Thoracic aorta endothelial cell (primary cell): Measurements from ENCODE around the gene SIK3. TPM values are rescaled to one million over a fixed set of nuclear protein-coding genes. Genes with fewer than 3 reads are reported as not detected.

ENCODE experiments used
- small RNA-seq: library from RNA; depleted of rRNA; stranded (forward); fragments of <200 nt; gene quantifications from one replicate; pipeline ENCODE3, GENCODE V24; 2012
- total RNA-seq: library from RNA; depleted of rRNA; stranded (reverse); fragments of >200 nt; gene quantifications from 2 replicates; pipeline ENCODE4 v1.2.3, GENCODE V29; 2012

Gene SIK3
- total RNA-seq = 21.0 and 23.1 TPM in 2 replicates

DNA sequence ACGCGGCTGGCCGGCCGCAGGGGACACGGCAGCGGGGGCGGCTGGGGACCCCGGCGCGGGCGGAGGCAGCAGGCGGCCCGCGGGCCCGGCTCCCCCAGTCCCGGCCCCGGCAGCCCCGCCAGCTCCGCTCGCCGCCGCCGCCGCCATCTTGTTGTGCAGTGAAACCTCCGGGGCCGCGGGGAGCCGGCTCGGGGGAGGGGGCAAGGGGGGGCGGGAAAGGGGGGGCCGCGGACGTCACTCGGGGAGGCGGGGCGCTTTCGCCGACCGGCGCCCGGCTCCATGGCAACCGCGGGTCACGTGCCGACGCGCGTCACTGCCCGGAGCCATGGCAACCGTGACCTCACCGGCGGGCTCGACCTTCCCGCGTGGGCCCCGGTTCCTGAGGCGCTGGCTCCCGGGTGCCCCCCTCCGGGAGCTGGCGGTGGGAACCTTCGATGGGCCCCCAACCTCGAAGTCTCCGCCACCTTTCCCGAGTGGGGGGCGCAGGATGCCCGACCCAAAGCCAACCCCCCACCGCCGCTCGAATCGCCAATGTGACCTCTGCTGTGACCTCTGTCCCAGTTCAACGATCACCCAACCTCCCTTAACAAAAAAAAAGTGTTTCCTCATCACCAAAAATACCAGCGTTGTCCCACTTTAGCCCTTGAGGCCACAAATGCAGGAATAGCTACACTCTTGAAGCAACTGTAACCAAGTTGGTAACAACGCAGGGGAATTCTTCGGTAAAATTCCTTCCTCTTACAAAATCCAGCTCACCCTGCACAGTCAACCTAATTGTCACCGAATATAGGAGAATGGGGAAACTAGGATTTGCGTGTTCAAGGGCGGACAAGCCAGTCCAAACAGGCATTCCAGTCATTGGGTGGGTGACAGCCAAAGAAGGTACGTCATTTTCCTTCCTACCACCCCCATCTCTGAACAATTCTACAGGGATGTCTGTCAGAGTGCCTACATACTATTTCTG, at the start of gene SIK3:
TSS of gene SIK3 (minus strand) at position 160 of the 964 bp plus-strand sequence. CDS start at position 147, 13 bp downstream.

DNA sequence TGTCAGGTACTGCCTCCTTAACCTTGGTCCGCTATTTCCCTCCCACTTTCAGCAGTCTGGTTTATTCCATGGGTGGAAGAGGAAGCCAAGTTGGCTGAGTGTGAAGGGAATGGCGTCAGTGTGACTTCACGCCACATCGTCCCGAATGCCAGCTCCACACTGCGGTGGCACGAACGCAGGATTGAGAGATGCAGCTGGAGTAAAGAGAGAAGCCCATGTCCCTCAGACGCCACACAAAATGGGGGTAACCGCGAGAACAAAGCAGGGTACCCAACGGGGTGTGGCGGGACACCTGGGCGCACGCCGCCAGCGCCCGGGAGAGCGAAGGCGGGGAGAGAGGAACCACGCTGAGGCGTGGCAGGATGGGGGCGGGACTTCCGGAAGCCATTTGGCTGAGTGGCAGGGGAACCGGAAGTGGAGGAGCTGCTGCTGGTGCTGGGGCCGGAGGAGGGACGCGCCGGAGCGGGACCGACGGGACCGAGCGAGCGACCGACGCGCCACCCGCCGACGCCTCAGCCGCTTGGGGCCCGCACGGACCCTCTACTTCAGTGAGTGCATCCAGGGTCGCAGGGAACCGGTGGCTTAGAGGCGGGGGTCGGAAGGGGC, 45.7 kb upstream of the SIK3 start, which contains the start of gene PAFAH1B2:
TSS of gene PAFAH1B2 (plus strand) at position 417 of the 606 bp plus-strand sequence. CDS start 8,161 bp downstream, outside the sequence.

GRCh38 chr11:116837231-116838091, 260.8 kb downstream of the SIK3 start, which contains the start of gene APOA1:
APOA1 (minus strand) TSS chr11:116837622; CDS start chr11:116837387, 235 bp downstream.

DNA sequence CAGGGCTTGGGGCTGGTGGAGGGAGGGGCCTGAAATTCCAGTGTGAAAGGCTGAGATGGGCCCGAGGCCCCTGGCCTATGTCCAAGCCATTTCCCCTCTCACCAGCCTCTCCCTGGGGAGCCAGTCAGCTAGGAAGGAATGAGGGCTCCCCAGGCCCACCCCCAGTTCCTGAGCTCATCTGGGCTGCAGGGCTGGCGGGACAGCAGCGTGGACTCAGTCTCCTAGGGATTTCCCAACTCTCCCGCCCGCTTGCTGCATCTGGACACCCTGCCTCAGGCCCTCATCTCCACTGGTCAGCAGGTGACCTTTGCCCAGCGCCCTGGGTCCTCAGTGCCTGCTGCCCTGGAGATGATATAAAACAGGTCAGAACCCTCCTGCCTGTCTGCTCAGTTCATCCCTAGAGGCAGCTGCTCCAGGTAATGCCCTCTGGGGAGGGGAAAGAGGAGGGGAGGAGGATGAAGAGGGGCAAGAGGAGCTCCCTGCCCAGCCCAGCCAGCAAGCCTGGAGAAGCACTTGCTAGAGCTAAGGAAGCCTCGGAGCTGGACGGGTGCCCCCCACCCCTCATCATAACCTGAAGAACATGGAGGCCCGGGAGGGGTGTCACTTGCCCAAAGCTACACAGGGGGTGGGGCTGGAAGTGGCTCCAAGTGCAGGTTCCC, 268.6 kb downstream of the SIK3 start, which contains the start of gene APOC3:
TSS of gene APOC3 (plus strand) at position 383 of the 659 bp plus-strand sequence. CDS start 676 bp downstream, outside the sequence.

GRCh38 chr11:116823031-116823843, 275.0 kb downstream of the SIK3 start, which contains the start of gene APOA4:
APOA4 (minus strand) TSS chr11:116823304; CDS start chr11:116823191, 113 bp downstream.

Small RNA genes lying within 50 kb of the gene (small RNA-seq; reads per million reads assigned to genes)
- not detected for gene AP000936.3
- 2.3 reads per million, percentile 55 among the genes with 10 or more reads in this experiment for gene RNY4P6

Other genes with a start within 250 kb of the SIK3 start
- gene PAFAH1B2, start 45.9 kb upstream of the SIK3 start, total RNA-seq = 228 and 242 TPM in 2 replicates
- 11.0 and 12.8 TPM in 2 replicates for gene SIDT2, start 80.3 kb upstream of the SIK3 start, total RNA-seq
- gene TAGLN, start 100.9 kb upstream of the SIK3 start, total RNA-seq = 2.8 and 11.7 TPM in 2 replicates
- 40.2 and 41.1 TPM in 2 replicates for gene PCSK7, start 133.6 kb upstream of the SIK3 start, total RNA-seq
- gene RNF214, start 134.2 kb upstream of the SIK3 start, total RNA-seq = 16.0 and 17.2 TPM in 2 replicates
- gene BACE1-AS, start 192.9 kb upstream of the SIK3 start, total RNA-seq = 5.1 and 5.2 TPM in 2 replicates
- 14.2 and 17.5 TPM in 2 replicates for gene BACE1, start 217.8 kb upstream of the SIK3 start, total RNA-seq
- 33.5 and 41.9 TPM in 2 replicates for gene CEP164, start 229.4 kb upstream of the SIK3 start, total RNA-seq